ENCODE results near the gene BCL7A.

GRCh38 chr12:122048151-122048550, 26.5 kb downstream of the BCL7A start:
- TF ChIP-seq, protein P1, sequence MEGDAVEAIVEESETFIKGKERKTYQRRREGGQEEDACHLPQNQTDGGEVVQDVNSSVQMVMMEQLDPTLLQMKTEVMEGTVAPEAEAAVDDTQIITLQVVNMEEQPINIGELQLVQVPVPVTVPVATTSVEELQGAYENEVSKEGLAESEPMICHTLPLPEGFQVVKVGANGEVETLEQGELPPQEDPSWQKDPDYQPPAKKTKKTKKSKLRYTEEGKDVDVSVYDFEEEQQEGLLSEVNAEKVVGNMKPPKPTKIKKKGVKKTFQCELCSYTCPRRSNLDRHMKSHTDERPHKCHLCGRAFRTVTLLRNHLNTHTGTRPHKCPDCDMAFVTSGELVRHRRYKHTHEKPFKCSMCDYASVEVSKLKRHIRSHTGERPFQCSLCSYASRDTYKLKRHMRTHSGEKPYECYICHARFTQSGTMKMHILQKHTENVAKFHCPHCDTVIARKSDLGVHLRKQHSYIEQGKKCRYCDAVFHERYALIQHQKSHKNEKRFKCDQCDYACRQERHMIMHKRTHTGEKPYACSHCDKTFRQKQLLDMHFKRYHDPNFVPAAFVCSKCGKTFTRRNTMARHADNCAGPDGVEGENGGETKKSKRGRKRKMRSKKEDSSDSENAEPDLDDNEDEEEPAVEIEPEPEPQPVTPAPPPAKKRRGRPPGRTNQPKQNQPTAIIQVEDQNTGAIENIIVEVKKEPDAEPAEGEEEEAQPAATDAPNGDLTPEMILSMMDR (IDR thresholded peaks at IDR 0.05) = no peak
- TF ChIP-seq EP300 (IDR thresholded peaks at IDR 0.05) = no peak
- TF ChIP-seq POLR2AphosphoS5 (IDR thresholded peaks at IDR 0.05) = no peak

Data from suprapubic skin (tissue), 4 donors.